Coronary artery (tissue), 2 donors: Measurements from ENCODE around the gene ZBTB20.

Experiments
- DNase-seq: peaks from one replicate; pipeline ENCODE4 v3.0.0-alpha.2; 2017; ENCODE audit warnings: low spot score
- H3K27ac ChIP-seq, 2 donors: fragments of 200-600 bp; sonication (generic); one replicate each; pipeline ENCODE4 v1.5.1; 2016 to 2019
- H3K4me3 ChIP-seq: fragments of 200-600 bp; sonication (generic); 2 replicates; pipeline ENCODE4 v1.5.1; 2016; ENCODE audit warnings: mild to moderate bottlenecking, moderate library complexity
- CTCF ChIP-seq: fragments of 200-600 bp; sonication (generic); IDR thresholded peaks from one replicate; pipeline ENCODE4 v1.5.1; 2019; ENCODE audit warnings: antibody characterized with exemption

Gene ZBTB20

GRCh38 chr3:114336122-114336697, 810.9 kb downstream of the ZBTB20 start:
- Histone ChIP-seq H3K4me3 (no peak overlapping the region), H3K27ac (no peak overlapping the region)
- DNase-seq, result no peak
- TF ChIP-seq CTCF, result peak; percentile 41

- no peak for TF ChIP-seq CTCF
- no peak for DNase-seq
- Histone ChIP-seq H3K27ac (no peak overlapping the region), H3K4me3 (no peak overlapping the region)
Measured at GRCh38 chr3:114333923-114334240, 813.2 kb downstream of the ZBTB20 start.

- no peak overlapping the region for H3K27ac ChIP-seq
- no peak for TF ChIP-seq CTCF
- no peak overlapping the region for H3K4me3 ChIP-seq
- DNase-seq, result no peak
Measured at GRCh38 chr3:114333180-114333922, 813.7 kb downstream of the ZBTB20 start.

- no peak overlapping the region for H3K4me3 ChIP-seq
- no peak for TF ChIP-seq CTCF
- no peak for DNase-seq
- no peak overlapping the region for H3K27ac ChIP-seq
Measured at GRCh38 chr3:114332342-114333179, 814.5 kb downstream of the ZBTB20 start.

- no peak overlapping the region for H3K4me3 ChIP-seq
- H3K27ac ChIP-seq, result no peak overlapping the region
- DNase-seq, result no peak
- no peak for TF ChIP-seq CTCF
Measured at GRCh38 chr3:114331710-114332109, 815.4 kb downstream of the ZBTB20 start.

GRCh38 chr3:114331007-114331406, 816.1 kb downstream of the ZBTB20 start:
- Histone ChIP-seq H3K4me3 (no peak overlapping the region), H3K27ac (no peak overlapping the region)
- no peak for DNase-seq
- no peak for TF ChIP-seq CTCF
